ENCODE measurements around the gene CAMK1D. TPM values are rescaled to one million over a fixed set of nuclear protein-coding genes. Genes with fewer than 3 reads are reported as not detected.
A peak's percentile ranks its signal among the peaks of the same experiment; 100 is the strongest.

The CAMK1D gene
- polyA plus RNA-seq, 2 of the 4 experiments (the other 2 are of a cell fraction): 6.6 to 12.5 TPM

- Histone ChIP-seq H3K4me2 (no peak overlapping the region), H3K4me1 (no peaks in the 10 kb centered on the region), H3K4me3 (no peak overlapping the region), H3K27ac (no peak overlapping the region), H3K9me3 (no peaks in the 10 kb centered on the region)
- FAIRE-seq: no peak
- no peak for TF ChIP-seq HOXA7 (CRISPR knock-in tag; IDR thresholded peaks at IDR 0.05)
- no peak for TF ChIP-seq BHLHE40 (IDR thresholded peaks at IDR 0.05; ENCODE audit: low read depth, low read length)
- no peak for TF ChIP-seq RARB (CRISPR knock-in tag; IDR thresholded peaks at IDR 0.05)
- TF ChIP-seq MAFK (IDR thresholded peaks at IDR 0.05; ENCODE audit: partially characterized antibody): no peak
- no peak for TF ChIP-seq FOSL2 (IDR thresholded peaks at IDR 0.05)
- TF ChIP-seq FOSL2 (CRISPR knock-in tag; IDR thresholded peaks at IDR 0.05): no peak
- no peak for TF ChIP-seq POLR2A (IDR thresholded peaks at IDR 0.05; ENCODE audit: low read length)
- no peak for TF ChIP-seq CEBPB (IDR thresholded peaks at IDR 0.05)
- no peak for TF ChIP-seq CBX8 (IDR thresholded peaks at IDR 0.05)
- TF ChIP-seq HOXB13 (CRISPR knock-in tag; IDR thresholded peaks at IDR 0.05; ENCODE audit: low read depth): no peak
- TF ChIP-seq, protein P1, sequence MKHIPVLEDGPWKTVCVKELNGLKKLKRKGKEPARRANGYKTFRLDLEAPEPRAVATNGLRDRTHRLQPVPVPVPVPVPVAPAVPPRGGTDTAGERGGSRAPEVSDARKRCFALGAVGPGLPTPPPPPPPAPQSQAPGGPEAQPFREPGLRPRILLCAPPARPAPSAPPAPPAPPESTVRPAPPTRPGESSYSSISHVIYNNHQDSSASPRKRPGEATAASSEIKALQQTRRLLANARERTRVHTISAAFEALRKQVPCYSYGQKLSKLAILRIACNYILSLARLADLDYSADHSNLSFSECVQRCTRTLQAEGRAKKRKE (CRISPR knock-in tag; IDR thresholded peaks at IDR 0.05; ENCODE audit: low read depth): no peak
- TF ChIP-seq, protein P2, sequence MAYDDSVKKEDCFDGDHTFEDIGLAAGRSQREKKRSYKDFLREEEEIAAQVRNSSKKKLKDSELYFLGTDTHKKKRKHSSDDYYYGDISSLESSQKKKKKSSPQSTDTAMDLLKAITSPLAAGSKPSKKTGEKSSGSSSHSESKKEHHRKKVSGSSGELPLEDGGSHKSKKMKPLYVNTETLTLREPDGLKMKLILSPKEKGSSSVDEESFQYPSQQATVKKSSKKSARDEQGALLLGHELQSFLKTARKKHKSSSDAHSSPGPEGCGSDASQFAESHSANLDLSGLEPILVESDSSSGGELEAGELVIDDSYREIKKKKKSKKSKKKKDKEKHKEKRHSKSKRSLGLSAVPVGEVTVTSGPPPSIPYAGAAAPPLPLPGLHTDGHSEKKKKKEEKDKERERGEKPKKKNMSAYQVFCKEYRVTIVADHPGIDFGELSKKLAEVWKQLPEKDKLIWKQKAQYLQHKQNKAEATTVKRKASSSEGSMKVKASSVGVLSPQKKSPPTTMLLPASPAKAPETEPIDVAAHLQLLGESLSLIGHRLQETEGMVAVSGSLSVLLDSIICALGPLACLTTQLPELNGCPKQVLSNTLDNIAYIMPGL (CRISPR knock-in tag; IDR thresholded peaks at IDR 0.05; ENCODE audit: borderline replicate concordance): no peak
- TF ChIP-seq RAD21 (conservative IDR thresholded peaks at IDR 0.05 in 1 of 2, IDR thresholded peaks at IDR 0.05 in 1 of 2): no peak
- no peak for TF ChIP-seq GATA3 (IDR thresholded peaks at IDR 0.05; ENCODE audit: borderline replicate concordance)
- TF ChIP-seq HEYL (CRISPR knock-in tag; IDR thresholded peaks at IDR 0.05): no peak
- TF ChIP-seq KDM1A (IDR thresholded peaks at IDR 0.05; ENCODE audit: low read depth): no peak
- DNase-seq (ENCODE audit: low read depth in 1 of 2, low spot score in 1 of 2): no peak
- 90% methylated on average over 16 of the region's 16 CpGs for WGBS (ENCODE audit: missing lambda C conversion rate)
- ATAC-seq: peak in 1 of 2 experiments; percentile 45; a peak in 2 of 6 replicates
- ChIA-PET POLR2A (no interaction called here), CTCF (interaction anchor here (1.1 to 1.8 kb wide), 3 partner anchors 9 to 128 kb away, joined by 3 to 9 read pairs (median 5); no protein-coding TSS in a partner anchor)
These were observed 425.0 kb downstream of the CAMK1D start for GRCh38 chr10:12774204-12774894.

DNA sequence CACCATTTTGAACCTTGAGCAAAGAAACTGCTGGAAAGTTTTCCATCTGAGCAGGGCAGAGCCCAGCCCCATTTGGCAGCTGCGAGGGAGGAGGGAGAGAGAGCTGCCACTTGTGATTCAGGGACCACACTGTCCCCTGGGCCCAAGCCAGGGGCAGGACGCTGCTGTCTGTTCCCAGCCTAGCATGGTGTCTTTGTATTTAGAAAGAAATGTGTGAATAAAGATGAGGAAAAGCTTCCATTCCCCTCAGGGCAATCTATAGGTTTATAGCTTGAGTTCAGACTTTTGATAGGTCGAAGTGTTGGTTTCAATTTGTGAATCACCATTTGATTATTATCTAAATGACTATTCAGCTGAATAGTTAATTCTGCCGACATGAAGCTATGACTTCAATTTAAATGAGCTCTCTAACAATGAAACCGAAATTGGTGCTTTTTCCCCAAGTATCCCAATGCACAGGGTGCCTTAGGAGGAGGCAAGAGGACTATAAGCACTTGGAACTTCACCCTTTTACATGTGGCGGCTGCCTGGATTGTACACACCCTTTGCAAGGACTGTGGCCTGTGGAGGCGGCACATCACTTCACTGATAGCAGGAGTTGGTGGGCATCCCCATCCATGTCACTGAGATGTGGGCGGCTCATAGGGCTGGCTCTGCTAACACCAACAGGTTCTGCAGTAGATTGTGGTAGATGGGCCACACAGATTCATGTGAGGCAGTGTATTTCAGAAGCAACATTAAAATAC lies 428.7 kb downstream of the CAMK1D start:
- POLR2A ChIA-PET: no interaction called here
- FAIRE-seq (no peak), ATAC-seq (no peak), DNase-seq (ENCODE audit: low read depth in 1 of 2, low spot score in 1 of 2) (no peak)
- TF ChIP-seq, protein P3, sequence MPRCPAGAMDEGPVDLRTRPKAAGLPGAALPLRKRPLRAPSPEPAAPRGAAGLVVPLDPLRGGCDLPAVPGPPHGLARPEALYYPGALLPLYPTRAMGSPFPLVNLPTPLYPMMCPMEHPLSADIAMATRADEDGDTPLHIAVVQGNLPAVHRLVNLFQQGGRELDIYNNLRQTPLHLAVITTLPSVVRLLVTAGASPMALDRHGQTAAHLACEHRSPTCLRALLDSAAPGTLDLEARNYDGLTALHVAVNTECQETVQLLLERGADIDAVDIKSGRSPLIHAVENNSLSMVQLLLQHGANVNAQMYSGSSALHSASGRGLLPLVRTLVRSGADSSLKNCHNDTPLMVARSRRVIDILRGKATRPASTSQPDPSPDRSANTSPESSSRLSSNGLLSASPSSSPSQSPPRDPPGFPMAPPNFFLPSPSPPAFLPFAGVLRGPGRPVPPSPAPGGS (IDR thresholded peaks at IDR 0.05): no peak
- no peak for TF ChIP-seq JUNB (IDR thresholded peaks at IDR 0.05)
- no peak for TF ChIP-seq NPAS2 (CRISPR knock-in tag; IDR thresholded peaks at IDR 0.05; ENCODE audit: borderline replicate concordance)
- no peak for TF ChIP-seq HOXB5 (CRISPR knock-in tag; IDR thresholded peaks at IDR 0.05)
- Histone ChIP-seq H3K4me2 (no peak overlapping the region), H3K4me1 (no peaks in the 10 kb centered on the region), H3K27ac (no peak overlapping the region), H3K4me3 (no peak overlapping the region), H3K9me3 (no peaks in the 10 kb centered on the region)
- WGBS (ENCODE audit: missing lambda C conversion rate): 61% methylated on average over 8 of the region's 8 CpGs
- CTCF ChIA-PET: interaction anchor here (0.8 to 1.2 kb wide), 2 partner anchors 15 to 514 kb away, joined by 3 read pairs; no protein-coding TSS in a partner anchor
